Smooth muscle cell (in vitro differentiated cells): ENCODE results near the gene MDP1. TPM values are rescaled to one million over a fixed set of nuclear protein-coding genes. Genes with fewer than 3 reads are reported as not detected.
"Not testable (repeated sequence)": the region's sequence is repeated elsewhere in the genome, so short reads cannot be mapped to it uniquely, and the experiment has no call there.

Experiments
- DNase-seq: peaks from one replicate; lab custom pipeline; 2025; ENCODE audit not compliant: unreplicated experiment; lab: John Stamatoyannopoulos, UW
- H2AFZ ChIP-seq: fragments of 200-600 bp; sonication (generic); 2 replicates; pipeline ENCODE4 v1.6.0; 2016; ENCODE audit warnings: antibody characterized with exemption, low read depth, mild to moderate bottlenecking
- H3F3A ChIP-seq: fragments of 200-600 bp; sonication (generic); 2 replicates; pipeline ENCODE4 v1.6.0; 2017; ENCODE audit warnings: antibody characterized with exemption, low read depth
- H3K27ac ChIP-seq: fragments of 200-600 bp; sonication (generic); 2 replicates; pipeline ENCODE4 v1.5.1; 2016; ENCODE audit warnings: low read depth, mild to moderate bottlenecking
- H3K27me3 ChIP-seq: fragments of 200-600 bp; sonication (generic); 2 replicates; pipeline ENCODE4 v1.6.1; 2016; ENCODE audit warnings: low read depth, mild to moderate bottlenecking
- H3K36me3 ChIP-seq: fragments of 200-600 bp; sonication (generic); 2 replicates; pipeline ENCODE4 v1.5.1; 2016; ENCODE audit warnings: low read depth
- H3K4me1 ChIP-seq: fragments of 200-600 bp; sonication (generic); 2 replicates; pipeline ENCODE4 v1.5.1; 2016; ENCODE audit warnings: low read depth
- H3K4me2 ChIP-seq: fragments of 200-600 bp; sonication (generic); 2 replicates; pipeline ENCODE4 v1.6.0; 2016; ENCODE audit warnings: mild to moderate bottlenecking
- H3K4me3 ChIP-seq: fragments of 200-600 bp; sonication (generic); 2 replicates; pipeline ENCODE4 v1.5.1; 2016; ENCODE audit warnings: mild to moderate bottlenecking
- H3K79me2 ChIP-seq: fragments of 200-600 bp; sonication (generic); 2 replicates; pipeline ENCODE4 v1.6.0; 2016; ENCODE audit warnings: low read depth, mild to moderate bottlenecking
- H3K9ac ChIP-seq: fragments of 200-600 bp; sonication (generic); 2 replicates; pipeline ENCODE4 v1.6.0; 2016; ENCODE audit warnings: low read depth
- H3K9me3 ChIP-seq: fragments of 200-600 bp; sonication (generic); replicated peaks from 2 replicates; pipeline ENCODE4 v1.5.1; 2016; ENCODE audit warnings: low read depth
- H4K20me1 ChIP-seq: fragments of 200-600 bp; sonication (generic); 2 replicates; pipeline ENCODE4 v1.6.0; 2016; ENCODE audit warnings: low read depth
- WGBS: methylation state at CpG from one replicate; pipeline ENCODE4 v1.1.7; 2016; ENCODE audit warnings: low lambda C conversion rate; 5-methylcytosine and 5-hydroxymethylcytosine counted together
- polyA plus RNA-seq: library from polyadenylated mRNA; unstranded; fragments of >200 nt; fragmentation: Nextera tagmentation; extraction: Ambion mirVana; gene quantifications from 2 replicates; pipeline ENCODE4 v1.2.1, GENCODE V29; 2016
- total RNA-seq: library from RNA; depleted of rRNA; stranded (reverse); fragments of >200 nt; gene quantifications from 2 replicates; pipeline ENCODE4 v1.2.3, GENCODE V29; 2014
- TF ChIP-seq, protein P1 (sequence below): fragments of 200-600 bp; sonication (generic); IDR thresholded peaks from 2 replicates; pipeline ENCODE4 v1.5.1; 2017; ENCODE audit warnings: borderline replicate concordance, mild to moderate bottlenecking, antibody characterized with exemption; ENCODE audit not compliant: insufficient read depth, poor library complexity, severe bottlenecking

Gene MDP1
- total and polyA plus RNA-seq, 2 experiments from 2014 or later: 31.0 to 42.3 TPM

DNA sequence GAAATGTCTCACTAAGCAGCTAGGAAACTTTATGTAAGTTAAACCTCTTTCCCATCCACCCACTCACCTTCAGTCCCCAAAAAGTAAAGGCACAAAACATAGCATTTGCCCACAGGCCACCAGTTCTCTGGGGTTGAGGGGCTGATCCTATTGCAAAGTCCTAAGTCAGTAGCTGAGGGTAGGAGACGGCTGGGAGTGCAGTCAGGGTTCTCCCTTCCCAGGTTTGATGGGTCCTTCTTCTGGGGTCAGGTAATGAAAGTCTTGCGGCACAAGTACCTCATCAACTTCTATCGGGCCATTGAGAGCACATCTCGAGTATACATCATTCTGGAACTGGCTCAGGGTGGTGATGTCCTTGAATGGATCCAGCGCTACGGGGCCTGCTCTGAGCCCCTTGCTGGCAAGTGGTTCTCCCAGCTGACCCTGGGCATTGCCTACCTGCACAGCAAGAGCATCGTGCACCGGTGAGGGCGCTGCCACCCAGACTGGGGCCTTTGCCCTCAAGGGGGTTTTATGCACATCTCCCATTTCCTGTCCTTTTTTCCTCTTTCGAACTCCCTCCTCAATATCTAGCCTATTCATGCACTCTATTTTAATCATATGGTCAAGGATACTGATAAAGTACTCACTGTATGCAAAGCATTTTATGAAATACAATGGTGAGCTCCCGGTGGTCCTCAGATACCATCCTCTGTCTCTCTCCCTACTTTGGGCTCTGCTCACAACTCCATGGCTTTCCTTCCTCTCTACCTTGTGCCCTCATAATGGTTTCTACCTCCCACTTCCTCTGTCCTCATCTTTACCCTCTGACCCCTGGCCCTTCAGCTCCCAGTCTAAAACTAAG lies 9.4 kb downstream of the MDP1 start:
- H3K9me3 ChIP-seq: no peaks in the 10 kb centered on the region
- H2AFZ ChIP-seq: no peak overlapping the region
- H3K4me2 ChIP-seq: no peak overlapping the region
- H3F3A ChIP-seq: no peaks in the 10 kb centered on the region
- no peak for DNase-seq
- no peaks in the 10 kb centered on the region for H4K20me1 ChIP-seq
- H3K79me2 ChIP-seq: no peaks in the 10 kb centered on the region
- H3K4me3 ChIP-seq: no peak overlapping the region
- H3K27ac ChIP-seq: no peak overlapping the region
- WGBS: 96% methylated on average over 11 of the region's 11 CpGs
- TF ChIP-seq, protein P1, sequence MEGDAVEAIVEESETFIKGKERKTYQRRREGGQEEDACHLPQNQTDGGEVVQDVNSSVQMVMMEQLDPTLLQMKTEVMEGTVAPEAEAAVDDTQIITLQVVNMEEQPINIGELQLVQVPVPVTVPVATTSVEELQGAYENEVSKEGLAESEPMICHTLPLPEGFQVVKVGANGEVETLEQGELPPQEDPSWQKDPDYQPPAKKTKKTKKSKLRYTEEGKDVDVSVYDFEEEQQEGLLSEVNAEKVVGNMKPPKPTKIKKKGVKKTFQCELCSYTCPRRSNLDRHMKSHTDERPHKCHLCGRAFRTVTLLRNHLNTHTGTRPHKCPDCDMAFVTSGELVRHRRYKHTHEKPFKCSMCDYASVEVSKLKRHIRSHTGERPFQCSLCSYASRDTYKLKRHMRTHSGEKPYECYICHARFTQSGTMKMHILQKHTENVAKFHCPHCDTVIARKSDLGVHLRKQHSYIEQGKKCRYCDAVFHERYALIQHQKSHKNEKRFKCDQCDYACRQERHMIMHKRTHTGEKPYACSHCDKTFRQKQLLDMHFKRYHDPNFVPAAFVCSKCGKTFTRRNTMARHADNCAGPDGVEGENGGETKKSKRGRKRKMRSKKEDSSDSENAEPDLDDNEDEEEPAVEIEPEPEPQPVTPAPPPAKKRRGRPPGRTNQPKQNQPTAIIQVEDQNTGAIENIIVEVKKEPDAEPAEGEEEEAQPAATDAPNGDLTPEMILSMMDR: no peak
- no peaks in the 10 kb centered on the region for H3K36me3 ChIP-seq
- H3K27me3 ChIP-seq: no peaks in the 10 kb centered on the region
- H3K4me1 ChIP-seq: no peaks in the 10 kb centered on the region
- no peak overlapping the region for H3K9ac ChIP-seq

DNA sequence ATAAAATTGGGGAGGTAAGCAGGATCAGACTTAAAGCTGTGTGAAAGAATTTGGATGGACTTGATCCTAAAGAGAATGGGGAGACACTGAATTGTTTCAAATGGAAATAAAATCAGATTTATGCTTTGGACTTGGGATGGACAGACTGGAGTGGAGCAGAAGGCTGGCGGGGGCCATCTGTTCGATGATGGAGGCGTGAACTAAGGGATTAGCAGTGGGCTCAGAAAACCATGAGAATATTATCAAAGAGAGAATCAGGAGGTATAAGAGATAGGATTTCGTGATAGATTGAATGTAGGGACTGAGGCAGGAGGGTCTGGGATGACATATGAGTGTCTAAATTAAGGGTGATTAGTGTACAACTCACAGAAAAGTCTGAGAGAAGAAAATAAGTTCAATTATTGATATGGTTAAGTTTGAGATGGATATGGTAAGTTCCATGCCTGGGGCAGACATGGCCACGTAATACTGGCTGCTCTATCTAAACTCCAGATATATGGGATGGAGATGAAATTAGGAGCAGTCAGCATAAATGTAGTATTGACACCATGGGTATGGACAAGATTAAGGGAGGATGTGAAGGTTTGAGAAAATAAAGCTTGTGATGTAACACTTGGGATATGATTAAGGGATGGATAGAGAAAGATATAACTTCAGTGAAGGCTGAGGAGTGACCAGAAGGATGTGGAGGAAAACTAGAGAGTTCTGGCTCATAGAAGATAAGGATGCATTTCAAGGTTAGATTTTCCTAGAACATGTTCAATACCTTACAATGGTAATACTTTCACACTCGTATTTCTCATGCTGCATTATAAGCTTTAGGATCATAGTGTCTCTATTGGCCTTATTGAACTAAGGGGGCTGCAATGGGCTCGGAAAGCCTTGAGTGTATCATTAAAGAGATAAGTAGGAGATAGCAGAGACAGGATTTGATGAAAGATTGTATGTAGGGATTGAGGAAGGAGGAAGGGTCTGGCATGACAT lies 11.4 kb downstream of the MDP1 start:
- 96% methylated on average over 7 of the region's 7 CpGs for WGBS
- Histone ChIP-seq H3K9me3 (no peaks in the 10 kb centered on the region), H4K20me1 (no peaks in the 10 kb centered on the region), H3K36me3 (no peaks in the 10 kb centered on the region), H3K79me2 (no peaks in the 10 kb centered on the region), H3K4me2 (no peak overlapping the region), H3K4me1 (no peaks in the 10 kb centered on the region), H3K9ac (no peak overlapping the region), H3K27ac (no peak overlapping the region), H3K4me3 (no peak overlapping the region), H3F3A (no peaks in the 10 kb centered on the region), H2AFZ (no peak overlapping the region), H3K27me3 (no peaks in the 10 kb centered on the region)
- TF ChIP-seq, protein P1: no peak
- DNase-seq: no peak

DNA sequence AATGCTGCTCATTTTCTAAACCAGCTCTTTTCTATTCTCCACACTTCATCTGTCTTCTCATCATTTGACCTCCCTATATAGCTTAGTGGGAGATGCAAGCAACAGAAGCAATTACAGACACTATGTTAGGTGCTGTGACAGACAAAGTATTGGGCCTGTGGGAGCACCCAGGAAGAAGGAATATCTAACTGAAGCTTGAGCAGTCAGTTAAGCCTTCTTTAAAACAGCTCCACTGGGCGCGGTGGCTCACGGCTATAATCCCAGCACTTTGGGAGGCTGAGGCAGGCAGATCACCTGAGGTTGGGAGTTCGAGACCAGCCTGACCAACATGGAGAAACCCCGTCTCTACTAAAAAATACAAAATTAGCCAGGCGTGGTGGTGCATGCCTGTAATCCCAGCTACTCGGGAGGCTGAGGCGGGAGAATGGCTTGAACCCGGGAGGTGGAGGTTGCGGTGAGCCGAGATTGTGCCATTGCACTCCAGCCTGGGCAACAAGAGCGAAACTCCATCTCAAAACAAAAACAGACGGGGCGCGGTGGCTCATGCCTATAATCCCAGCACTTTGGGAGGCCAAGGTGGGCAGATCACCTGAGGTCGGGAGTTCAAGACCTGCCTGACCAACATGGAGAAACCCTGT lies 12.5 kb downstream of the MDP1 start:
- H3K27ac ChIP-seq: not testable (repeated sequence)
- 97% methylated on average over 16 of the region's 16 CpGs for WGBS

DNA sequence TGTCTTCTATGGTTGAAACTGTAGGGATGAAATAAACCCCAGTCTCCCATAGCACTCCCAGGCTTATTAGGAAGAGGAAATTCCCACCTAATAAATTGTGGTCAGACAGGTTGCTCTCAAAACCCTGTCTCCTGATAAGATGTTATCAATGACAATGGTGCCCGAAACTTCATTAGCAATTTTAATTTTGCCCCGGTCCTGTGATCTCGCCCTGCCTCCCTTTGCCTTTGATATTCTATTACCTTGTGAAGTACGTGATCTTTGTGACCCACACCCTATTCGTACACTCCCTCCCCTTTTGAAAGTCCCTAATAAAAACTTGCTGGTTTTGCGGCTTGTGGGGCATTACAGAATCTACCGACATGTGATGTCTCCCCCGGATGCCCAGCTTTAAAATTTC lies 13.3 kb downstream of the MDP1 start:
- 70% methylated on average over 8 of the region's 8 CpGs for WGBS

More for the DNA sequence above, 12.5 kb downstream of the MDP1 start:
- not testable (repeated sequence) for H3K36me3 ChIP-seq, H3K27me3 ChIP-seq, H3K4me2 ChIP-seq, H3F3A ChIP-seq, H3K79me2 ChIP-seq, DNase-seq, H3K9me3 ChIP-seq, H3K4me1 ChIP-seq, H3K4me3 ChIP-seq, H3K9ac ChIP-seq, H2AFZ ChIP-seq, H4K20me1 ChIP-seq

More for the DNA sequence above, 13.3 kb downstream of the MDP1 start:
- H3K9ac ChIP-seq, DNase-seq, H3K4me2 ChIP-seq, H3K36me3 ChIP-seq, H3K27ac ChIP-seq, H3K9me3 ChIP-seq, H3K4me1 ChIP-seq, H2AFZ ChIP-seq, H3F3A ChIP-seq, H3K4me3 ChIP-seq, H3K79me2 ChIP-seq, H3K27me3 ChIP-seq, H4K20me1 ChIP-seq: not testable (repeated sequence)
